CD8-positive, alpha-beta memory T cell (primary cell): ENCODE measurements around the gene MRM3. TPM values are rescaled to one million over a fixed set of nuclear protein-coding genes. Genes with fewer than 3 reads are reported as not detected.
"Not testable (repeated sequence)": the region's sequence is repeated elsewhere in the genome, so short reads cannot be mapped to it uniquely, and the experiment has no call there.

ENCODE experiments used
- CTCF ChIA-PET: fragments of 350-600 bp; sonication (Branson Sonifier 250); formaldehyde crosslinking; loops from one replicate; lab custom pipeline; 2021; ENCODE audit warnings: antibody characterized with exemption; lab: Charles Lee
- POLR2A ChIA-PET: fragments of 350-600 bp; sonication (Branson Sonifier 250); formaldehyde crosslinking; loops from one replicate; lab custom pipeline; 2021; ENCODE audit warnings: antibody characterized with exemption; lab: Charles Lee
- DNase-seq, 5 donors: peaks; one replicate each; pipeline versions ENCODE4 v3.0.0 to v3.0.0-alpha.2; 2020 to 2022; ENCODE audit warnings: mixed read lengths in 1 of 5
- H3K27ac ChIP-seq: one replicate; pipeline ENCODE4 v1.7.0; 2013; ENCODE audit warnings: low read depth, mild to moderate bottlenecking, low read length, moderate library complexity
- H3K27me3 ChIP-seq: 2 replicates; pipeline ENCODE4 v1.7.0; 2013; ENCODE audit warnings: low read length, mild to moderate bottlenecking; ENCODE audit not compliant: insufficient read depth, poor library complexity, severe bottlenecking
- H3K36me3 ChIP-seq: 2 replicates; pipeline ENCODE4 v1.7.0; 2013; ENCODE audit warnings: mild to moderate bottlenecking, low read length, moderate library complexity; ENCODE audit not compliant: insufficient read depth
- H3K4me1 ChIP-seq: 2 replicates; pipeline ENCODE4 v1.7.0; 2013; ENCODE audit warnings: mild to moderate bottlenecking, low read length, moderate library complexity; ENCODE audit not compliant: insufficient read depth
- H3K4me3 ChIP-seq: 2 replicates; pipeline ENCODE4 v1.7.0; 2013; ENCODE audit warnings: mild to moderate bottlenecking, low read length
- H3K9me3 ChIP-seq: 2 replicates; pipeline ENCODE4 v1.7.0; 2013; ENCODE audit warnings: mild to moderate bottlenecking, low read length
- H3K27ac Mint-ChIP-seq, 8 donors: one replicate each; pipeline ENCODE4 v1.8.0; 2020 to 2021; ENCODE audit warnings: mixed read lengths in 8 of 8, mild to moderate bottlenecking in 6 of 8, inconsistent platforms in 3 of 8, moderate library complexity in 3 of 8
- H3K27me3 Mint-ChIP-seq, 2 donors: one replicate each; pipeline ENCODE4 v1.8.0; 2020 to 2021; ENCODE audit warnings: mixed read lengths in 2 of 2, mild to moderate bottlenecking in 1 of 2, moderate library complexity in 1 of 2
- H3K36me3 Mint-ChIP-seq, 3 donors: one replicate each; pipeline ENCODE4 v1.8.0; 2020 to 2021; ENCODE audit warnings: mixed read lengths in 3 of 3, inconsistent platforms in 1 of 3, mild to moderate bottlenecking in 1 of 3
- H3K4me1 Mint-ChIP-seq, 3 donors: one replicate each; pipeline ENCODE4 v1.8.0; 2020 to 2021; ENCODE audit warnings: mixed read lengths in 3 of 3, inconsistent platforms in 1 of 3, mild to moderate bottlenecking in 1 of 3
- H3K4me3 Mint-ChIP-seq, 7 donors: one replicate each; pipeline ENCODE4 v1.8.0; 2020 to 2021; ENCODE audit warnings: mixed read lengths in 7 of 7, mild to moderate bottlenecking in 6 of 7, moderate library complexity in 4 of 7, inconsistent platforms in 2 of 7
- H3K9me3 Mint-ChIP-seq, 5 donors: one replicate each; pipeline ENCODE4 v1.8.0; 2020 to 2022; ENCODE audit warnings: mixed read lengths in 5 of 5, mild to moderate bottlenecking in 3 of 5, moderate library complexity in 2 of 5, inconsistent platforms in 1 of 5
- polyA plus RNA-seq: library from polyadenylated mRNA; unstranded; fragments of 300-500 nt; fragmentation: Illumina TruSeq; gene quantifications from one replicate; pipeline ENCODE4 v1.2.3, GENCODE V29; 2021
- total RNA-seq, 2 experiments: library from RNA; stranded (reverse); gene quantifications; one replicate each; pipeline ENCODE4 v1.2.3, GENCODE V29; 2021

Gene MRM3
- total and polyA plus RNA-seq, 3 experiments from 2014 or later, result 24.9 to 37.4 (median 35.5) TPM

GRCh38 chr17:750431-751037, 31.6 kb upstream of the MRM3 start:
- CTCF ChIA-PET, result interaction anchor here (0.7 to 2.2 kb wide), 4 partner anchors 30 to 339 kb away, joined by 3 to 6 read pairs (median 4); partner anchors contain the start of genes GLOD4 and MRM3

GRCh38 chr17:751269-752001, 30.7 kb upstream of the MRM3 start:
- Mint-ChIP-seq H3K4me3 (peak overlapping the region; percentile 90 to 95 (median 94)), H3K27me3 (no peaks in the 10 kb centered on the region), H3K4me1 (peaks cover 35 to 48% (median 40%) of the 10 kb centered on the region in 3 donors), H3K36me3 (peaks cover 0 to 30% (median 1%) of the 10 kb centered on the region in 3 donors), H3K27ac (peak overlapping the region; percentile 74 to 98 (median 93)), H3K9me3 (no peaks in the 10 kb centered on the region)
- Histone ChIP-seq H3K27me3 (no peaks in the 10 kb centered on the region), H3K27ac (peak overlapping the region; percentile 72), H3K4me3 (peak overlapping the region; percentile 86), H3K9me3 (no peaks in the 10 kb centered on the region), H3K36me3 (peaks cover 6% of the 10 kb centered on the region), H3K4me1 (peaks cover 23% of the 10 kb centered on the region)
- DNase-seq, result peak in 3 of 5 donors; percentile 33 to 67 (median 40)
- ChIA-PET POLR2A (interaction anchor here (0.8 to 1.2 kb wide), 2 partner anchors 18 to 37 kb away, joined by 3 to 4 read pairs; partner anchors contain the start of gene VPS53), CTCF (interaction anchor here (0.9 to 2.2 kb wide), 3 partner anchors 31 to 339 kb away, joined by 3 to 6 read pairs (median 4); partner anchors contain the start of genes GLOD4 and MRM3)

More at GRCh38 chr17:750431-751037, 31.6 kb upstream of the MRM3 start:
- H3K9me3 Mint-ChIP-seq, result no peaks in the 10 kb centered on the region
- POLR2A ChIA-PET, result interaction anchor here (0.6 to 1.2 kb wide), 3 partner anchors 17 to 1761 kb away, joined by 3 to 4 read pairs (median 3); partner anchors contain the start of gene VPS53
- no peak overlapping the region for H3K27ac ChIP-seq
- no peak for DNase-seq
- H3K4me1 Mint-ChIP-seq, result peaks cover 35 to 48% (median 40%) of the 10 kb centered on the region in 3 donors
- peak overlapping the region in 5 of 8 donors; percentile 13 to 95 (median 74) for H3K27ac Mint-ChIP-seq
- peaks cover 14% of the 10 kb centered on the region for H3K36me3 ChIP-seq
- H3K36me3 Mint-ChIP-seq, result peaks cover 0 to 39% (median 0%) of the 10 kb centered on the region in 3 donors
- no peaks in the 10 kb centered on the region for H3K9me3 ChIP-seq
- peaks cover 23% of the 10 kb centered on the region for H3K4me1 ChIP-seq
- no peaks in the 10 kb centered on the region for H3K27me3 Mint-ChIP-seq
- peak overlapping the region; percentile 86 for H3K4me3 ChIP-seq
- H3K4me3 Mint-ChIP-seq, result peak overlapping the region; percentile 90 to 95 (median 94)
- no peaks in the 10 kb centered on the region for H3K27me3 ChIP-seq

GRCh38 chr17:752002-752619, 30.0 kb upstream of the MRM3 start, which contains the start of gene GEMIN4:
Gene GEMIN4 (minus strand): TSS chr17:752264. CDS start chr17:752142, 122 bp downstream.
- DNase-seq, result peak; percentile 94 to 98 (median 97)
- H3K27ac ChIP-seq, result peak within 1 kb of the TSS; percentile 72
- Mint-ChIP-seq H3K4me3 (peak within 1 kb of the TSS; percentile 90 to 95 (median 94)), H3K4me1 (peaks cover 35 to 48% (median 40%) of the 10 kb centered on the region in 3 donors), H3K27ac (peak within 1 kb of the TSS; percentile 74 to 98 (median 93)), H3K27me3 (no peaks in the 10 kb centered on the region), H3K36me3 (peaks cover 0 to 30% (median 1%) of the 10 kb centered on the region in 3 donors), H3K9me3 (no peaks in the 10 kb centered on the region)
- H3K4me3 ChIP-seq, result peak within 1 kb of the TSS; percentile 86
- H3K9me3 ChIP-seq, result no peaks in the 10 kb centered on the region
- peaks cover 23% of the 10 kb centered on the region for H3K4me1 ChIP-seq
- ChIA-PET POLR2A (interaction anchor here (0.8 to 2.0 kb wide), 3 partner anchors 30 to 38 kb away, joined by 3 to 17 read pairs (median 3); partner anchors contain the start of genes GLOD4 and MRM3), CTCF (interaction anchor here (0.6 to 2.0 kb wide), 11 partner anchors 10 to 340 kb away, joined by 3 to 10 read pairs (median 4); partner anchors contain the start of genes GLOD4, MRM3 and TIMM22)
- H3K36me3 ChIP-seq, result peaks cover 6% of the 10 kb centered on the region
- H3K27me3 ChIP-seq, result no peaks in the 10 kb centered on the region

- Mint-ChIP-seq H3K4me1 (peaks cover 35 to 48% (median 40%) of the 10 kb centered on the region in 3 donors), H3K36me3 (peaks cover 0 to 26% (median 1%) of the 10 kb centered on the region in 3 donors), H3K27me3 (no peaks in the 10 kb centered on the region), H3K4me3 (peak overlapping the region; percentile 90 to 95 (median 93)), H3K27ac (peak overlapping the region; percentile 54 to 98 (median 91)), H3K9me3 (no peaks in the 10 kb centered on the region)
- Histone ChIP-seq H3K36me3 (peaks cover 6% of the 10 kb centered on the region), H3K4me1 (peaks cover 23% of the 10 kb centered on the region), H3K27ac (peak overlapping the region; percentile 72), H3K4me3 (peak overlapping the region; percentile 86), H3K27me3 (no peaks in the 10 kb centered on the region), H3K9me3 (no peaks in the 10 kb centered on the region)
- ChIA-PET CTCF (interaction anchor here (0.6 to 2.0 kb wide), 11 partner anchors 9 to 341 kb away, joined by 3 to 10 read pairs (median 4); partner anchors contain the start of genes GLOD4, MRM3 and TIMM22), POLR2A (interaction anchor here (0.8 to 2.0 kb wide), 3 partner anchors 29 to 39 kb away, joined by 3 to 17 read pairs (median 3); partner anchors contain the start of genes GLOD4 and MRM3)
- DNase-seq, result peak in 1 of 5 donors; percentile 51
These were observed 29.4 kb upstream of the MRM3 start for GRCh38 chr17:752620-753219.

- Histone ChIP-seq H3K27me3 (no peaks in the 10 kb centered on the region), H3K4me1 (peaks cover 23% of the 10 kb centered on the region), H3K27ac (no peak overlapping the region), H3K9me3 (no peaks in the 10 kb centered on the region), H3K36me3 (peaks cover under 1% of the 10 kb centered on the region), H3K4me3 (no peak overlapping the region)
- Mint-ChIP-seq H3K4me3 (peak overlapping the region; percentile 65 to 78 (median 67)), H3K9me3 (no peaks in the 10 kb centered on the region), H3K27ac (peak overlapping the region in 6 of 8 donors; percentile 1 to 81 (median 75)), H3K4me1 (peaks cover 28 to 41% (median 35%) of the 10 kb centered on the region in 3 donors), H3K36me3 (peaks cover 0 to 23% (median 1%) of the 10 kb centered on the region in 3 donors), H3K27me3 (no peaks in the 10 kb centered on the region)
- ChIA-PET POLR2A (interaction anchor here (2.0 kb wide), 1 partner anchor 28 kb away, joined by 17 read pairs; the partner anchor contains the start of genes GLOD4 and MRM3), CTCF (interaction anchor here (1.0 to 2.0 kb wide), 3 partner anchors 17 to 35 kb away, joined by 3 to 10 read pairs (median 4); partner anchors contain the start of genes GLOD4 and MRM3)
- DNase-seq, result no peak
These were observed 28.7 kb upstream of the MRM3 start for GRCh38 chr17:753418-753817.

GRCh38 chr17:755319-755961, 26.7 kb upstream of the MRM3 start:
- peaks cover 0 to 36% (median 5%) of the 10 kb centered on the region in 3 donors for H3K36me3 Mint-ChIP-seq
- DNase-seq, H3K9me3 ChIP-seq, CTCF ChIA-PET, H3K4me3 ChIP-seq, H3K27me3 Mint-ChIP-seq, POLR2A ChIA-PET, H3K27me3 ChIP-seq, H3K27ac ChIP-seq, H3K9me3 Mint-ChIP-seq: not testable (repeated sequence)
- H3K27ac Mint-ChIP-seq, result peak overlapping the region in 1 of 8 donors; percentile 66
- Histone ChIP-seq H3K4me1 (peaks cover 17% of the 10 kb centered on the region), H3K36me3 (peaks cover 10% of the 10 kb centered on the region)
- peaks cover 17 to 26% (median 19%) of the 10 kb centered on the region in 3 donors for H3K4me1 Mint-ChIP-seq
- H3K4me3 Mint-ChIP-seq, result peak overlapping the region in 1 of 7 donors; percentile 49
